Measurements from ENCODE around the gene DNAJB13. TPM values are rescaled to one million over a fixed set of nuclear protein-coding genes. Genes with fewer than 3 reads are reported as not detected.

Gene DNAJB13
- total and polyA plus RNA-seq, 2 of the 13 experiments (the other 11 are each of a cell fraction or from before 2014, with no cell fraction given), result 2.3 TPM; not detected in 1

Other genes starting within 250 kb of the DNAJB13 start
- 74.3 and 83.3 TPM in 2 replicates for gene RAB6A, start 190.0 kb upstream of the DNAJB13 start, total RNA-seq (2016; rRNA removed; fragmentation: Illumina TruSeq; extraction: Trizol)
- 92.0 and 121 TPM in 2 replicates for gene RAB6A, start 190.0 kb upstream of the DNAJB13 start, polyA plus RNA-seq (2011; rRNA removed)
- 67.9 and 97.3 TPM in 2 replicates for gene MRPL48, start 163.2 kb upstream of the DNAJB13 start, total RNA-seq (2016; rRNA removed; fragmentation: Illumina TruSeq; extraction: Trizol)
- gene MRPL48, start 163.2 kb upstream of the DNAJB13 start, polyA plus RNA-seq (2011; rRNA removed), result 50.2 and 61.2 TPM in 2 replicates
- 107 and 115 TPM in 2 replicates for gene COA4, start 74.2 kb upstream of the DNAJB13 start, total RNA-seq (2016; rRNA removed; fragmentation: Illumina TruSeq; extraction: Trizol)
- gene COA4, start 74.2 kb upstream of the DNAJB13 start, polyA plus RNA-seq (2011; rRNA removed), result 109 and 112 TPM in 2 replicates
- gene PAAF1, start 74.0 kb upstream of the DNAJB13 start, total RNA-seq (2016; rRNA removed; fragmentation: Illumina TruSeq; extraction: Trizol), result 28.8 and 46.4 TPM in 2 replicates
- 10.3 and 13.5 TPM in 2 replicates for gene PAAF1, start 74.0 kb upstream of the DNAJB13 start, polyA plus RNA-seq (2011; rRNA removed)
- 3.2 and 5.5 TPM in 2 replicates for gene UCP2, start 31.8 kb downstream of the DNAJB13 start, total RNA-seq (2016; rRNA removed; fragmentation: Illumina TruSeq; extraction: Trizol)
- gene UCP2, start 31.8 kb downstream of the DNAJB13 start, polyA plus RNA-seq (2011; rRNA removed), result 2.7 TPM in 2 replicates
- 0.22 TPM in 1 of 2 replicates, not detected in the other for gene UCP3, start 58.1 kb downstream of the DNAJB13 start, total RNA-seq (2016; rRNA removed; fragmentation: Illumina TruSeq; extraction: Trizol)
- gene UCP3, start 58.1 kb downstream of the DNAJB13 start, polyA plus RNA-seq (2011; rRNA removed), result 0.10 and 0.37 TPM in 2 replicates
- gene C2CD3, start 220.0 kb downstream of the DNAJB13 start, total RNA-seq (2016; rRNA removed; fragmentation: Illumina TruSeq; extraction: Trizol), result 6.4 and 8.0 TPM in 2 replicates
- gene C2CD3, start 220.0 kb downstream of the DNAJB13 start, polyA plus RNA-seq (2011; rRNA removed), result 5.5 and 6.2 TPM in 2 replicates
- gene PPME1, start 220.3 kb downstream of the DNAJB13 start, total RNA-seq (2016; rRNA removed; fragmentation: Illumina TruSeq; extraction: Trizol), result 31.3 TPM in 2 replicates
- 44.2 and 56.0 TPM in 2 replicates for gene PPME1, start 220.3 kb downstream of the DNAJB13 start, polyA plus RNA-seq (2011; rRNA removed)

Measured in HepG2 (cell line).